Measurements from ENCODE around the gene METTL13. TPM values are rescaled to one million over a fixed set of nuclear protein-coding genes. Genes with fewer than 3 reads are reported as not detected.

Gene METTL13
- total and polyA plus RNA-seq, 9 of the 15 experiments (the other 6 are each of a cell fraction or from before 2014, with no cell fraction given), result 18.9 to 78.9 (median 54.9) TPM

GRCh38 chr1:171740987-171741871, 40.2 kb upstream of the METTL13 start (continued):
- 0 out of 2 replicates have a peak, but pooled peaks have one; percentile 38 for TF ChIP-seq SMARCC2 (IDR thresholded peaks at IDR 0.05; ENCODE audit: low read depth)
- no peak for TF ChIP-seq HNRNPK (IDR thresholded peaks at IDR 0.05; ENCODE audit: low read depth, low read length, poor library complexity, severe bottlenecking)
- peak; percentile 45; the same call in 1 of the 2 replicates for TF ChIP-seq ZBTB40 (IDR thresholded peaks at IDR 0.05)
- TF ChIP-seq ZBTB40 (CRISPR knock-in tag; IDR thresholded peaks at IDR 0.05), result no peak
- no peak for TF ChIP-seq KAT2B (IDR thresholded peaks at IDR 0.05; ENCODE audit: low read depth, low read length)
- TF ChIP-seq NR1H2 (CRISPR knock-in tag; IDR thresholded peaks at IDR 0.05), result no peak
- no peak for TF ChIP-seq ZNF146 (CRISPR knock-in tag; IDR thresholded peaks at IDR 0.05; ENCODE audit: unreplicated experiment)
- peak; percentile 73 for TF ChIP-seq ZFP91 (CRISPR knock-in tag; IDR thresholded peaks at IDR 0.05)
- no peak for TF ChIP-seq CBX3 (IDR thresholded peaks at IDR 0.05; ENCODE audit: borderline replicate concordance in 1 of 2, low read length in 2 of 2)
- TF ChIP-seq ZNF324 (CRISPR knock-in tag; IDR thresholded peaks at IDR 0.05), result no peak
- peak in 1 of 2 experiments; percentile 18; a peak in 1 of 4 replicates for TF ChIP-seq BCLAF1 (IDR thresholded peaks at IDR 0.05; ENCODE audit: borderline replicate concordance in 1 of 2, control insufficient read depth in 1 of 2, low read depth in 2 of 2, low read length in 1 of 2)
- TF ChIP-seq ZNF354B (CRISPR knock-in tag; IDR thresholded peaks at IDR 0.05), result no peak
